ENCODE data around the gene RIMKLA. TPM values are rescaled to one million over a fixed set of nuclear protein-coding genes. Genes with fewer than 3 reads are reported as not detected.

Gene RIMKLA
- total and polyA plus RNA-seq, 2 of the 13 experiments (the other 11 are each of a cell fraction or from before 2014, with no cell fraction given): 2.5 to 3.8 TPM

DNA sequence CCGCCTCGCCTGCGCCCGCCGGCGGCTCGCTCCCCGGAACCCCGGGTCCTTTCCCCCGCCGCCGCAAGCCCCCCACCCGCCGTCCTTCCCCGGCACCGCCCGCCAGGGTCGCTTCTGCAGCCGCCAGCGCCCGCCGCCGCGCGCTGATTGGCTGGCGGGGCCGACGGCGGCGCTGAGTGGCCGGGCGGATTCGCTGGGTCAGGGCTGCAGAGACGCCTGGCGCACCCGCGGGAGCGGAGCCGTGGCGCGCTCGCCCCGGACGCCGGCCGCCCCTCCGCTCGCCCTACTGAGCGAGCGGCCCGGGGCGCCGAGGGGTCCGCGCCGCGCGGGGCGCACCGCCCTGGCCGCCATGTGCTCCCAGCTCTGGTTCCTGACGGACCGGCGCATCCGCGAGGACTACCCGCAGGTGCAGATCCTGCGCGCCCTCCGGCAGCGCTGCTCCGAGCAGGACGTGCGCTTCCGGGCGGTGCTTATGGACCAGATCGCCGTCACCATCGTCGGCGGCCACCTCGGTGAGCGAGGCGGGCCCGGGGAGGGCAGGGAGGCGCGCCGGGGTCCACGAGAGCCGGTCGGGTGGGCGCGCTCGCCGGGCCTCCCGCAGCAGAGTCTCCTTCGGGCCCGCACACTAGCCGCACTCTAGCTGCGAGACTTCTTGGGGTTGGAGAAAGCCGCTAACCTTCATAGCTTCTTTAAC is at the start of gene RIMKLA (continued):
- TF ChIP-seq ZNF720 (CRISPR knock-in tag; IDR thresholded peaks at IDR 0.05): no peak
- TF ChIP-seq ZBTB42 (CRISPR knock-in tag; IDR thresholded peaks at IDR 0.05): no peak
- TF ChIP-seq FOXA3 (CRISPR knock-in tag; IDR thresholded peaks at IDR 0.05): no peak
- TF ChIP-seq ATF1 (CRISPR knock-in tag; IDR thresholded peaks at IDR 0.05): no peak
- no peak for TF ChIP-seq ZNF280B (CRISPR knock-in tag; IDR thresholded peaks at IDR 0.05; ENCODE audit: borderline replicate concordance)
- TF ChIP-seq SP5 (CRISPR knock-in tag; IDR thresholded peaks at IDR 0.05; ENCODE audit: borderline replicate concordance, low read depth): no peak
- no peak for TF ChIP-seq TARDBP (CRISPR knock-in tag; IDR thresholded peaks at IDR 0.05)
- TF ChIP-seq STAT5B (CRISPR knock-in tag; IDR thresholded peaks at IDR 0.05): no peak
- no peak for TF ChIP-seq BHLHE40 (IDR thresholded peaks at IDR 0.05; ENCODE audit: low read length)
- no peak for TF ChIP-seq ZNF343 (CRISPR knock-in tag; IDR thresholded peaks at IDR 0.05)
- no peak for TF ChIP-seq YEATS2 (CRISPR knock-in tag; IDR thresholded peaks at IDR 0.05; ENCODE audit: borderline replicate concordance)
- TF ChIP-seq RELA (CRISPR knock-in tag; IDR thresholded peaks at IDR 0.05): no peak
- peak; percentile 66 for TF ChIP-seq ZFX (CRISPR knock-in tag; IDR thresholded peaks at IDR 0.05; ENCODE audit: low read depth)
- TF ChIP-seq ARNT2 (CRISPR knock-in tag; IDR thresholded peaks at IDR 0.05; ENCODE audit: low read depth): peak; percentile 50; the same call in 1 of the 2 replicates
- no peak for TF ChIP-seq MLLT10 (CRISPR knock-in tag; IDR thresholded peaks at IDR 0.05)
- TF ChIP-seq WIZ (CRISPR knock-in tag; IDR thresholded peaks at IDR 0.05): no peak
- TF ChIP-seq SNRNP70 (IDR thresholded peaks at IDR 0.05; ENCODE audit: low read depth, low read length): no peak
- TF ChIP-seq, protein P1, sequence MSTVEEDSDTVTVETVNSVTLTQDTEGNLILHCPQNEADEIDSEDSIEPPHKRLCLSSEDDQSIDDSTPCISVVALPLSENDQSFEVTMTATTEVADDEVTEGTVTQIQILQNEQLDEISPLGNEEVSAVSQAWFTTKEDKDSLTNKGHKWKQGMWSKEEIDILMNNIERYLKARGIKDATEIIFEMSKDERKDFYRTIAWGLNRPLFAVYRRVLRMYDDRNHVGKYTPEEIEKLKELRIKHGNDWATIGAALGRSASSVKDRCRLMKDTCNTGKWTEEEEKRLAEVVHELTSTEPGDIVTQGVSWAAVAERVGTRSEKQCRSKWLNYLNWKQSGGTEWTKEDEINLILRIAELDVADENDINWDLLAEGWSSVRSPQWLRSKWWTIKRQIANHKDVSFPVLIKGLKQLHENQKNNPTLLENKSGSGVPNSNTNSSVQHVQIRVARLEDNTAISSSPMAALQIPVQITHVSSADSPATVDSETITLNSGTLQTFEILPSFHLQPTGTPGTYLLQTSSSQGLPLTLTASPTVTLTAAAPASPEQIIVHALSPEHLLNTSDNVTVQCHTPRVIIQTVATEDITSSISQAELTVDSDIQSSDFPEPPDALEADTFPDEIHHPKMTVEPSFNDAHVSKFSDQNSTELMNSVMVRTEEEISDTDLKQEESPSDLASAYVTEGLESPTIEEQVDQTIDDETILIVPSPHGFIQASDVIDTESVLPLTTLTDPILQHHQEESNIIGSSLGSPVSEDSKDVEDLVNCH (CRISPR knock-in tag; IDR thresholded peaks at IDR 0.05): no peak
- TF ChIP-seq, protein P2, sequence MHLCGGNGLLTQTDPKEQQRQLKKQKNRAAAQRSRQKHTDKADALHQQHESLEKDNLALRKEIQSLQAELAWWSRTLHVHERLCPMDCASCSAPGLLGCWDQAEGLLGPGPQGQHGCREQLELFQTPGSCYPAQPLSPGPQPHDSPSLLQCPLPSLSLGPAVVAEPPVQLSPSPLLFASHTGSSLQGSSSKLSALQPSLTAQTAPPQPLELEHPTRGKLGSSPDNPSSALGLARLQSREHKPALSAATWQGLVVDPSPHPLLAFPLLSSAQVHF (CRISPR knock-in tag; IDR thresholded peaks at IDR 0.05): no peak
- 0 out of 2 replicates have a peak, but pooled peaks have one; percentile 31 for TF ChIP-seq ZNF431 (CRISPR knock-in tag; IDR thresholded peaks at IDR 0.05; ENCODE audit: borderline replicate concordance, low read depth)
- no peak for TF ChIP-seq ONECUT2 (CRISPR knock-in tag; IDR thresholded peaks at IDR 0.05)
- TF ChIP-seq REXO4 (CRISPR knock-in tag; IDR thresholded peaks at IDR 0.05; ENCODE audit: borderline replicate concordance): no peak
- TF ChIP-seq KLF16 (CRISPR knock-in tag; IDR thresholded peaks at IDR 0.05): no peak
- TF ChIP-seq TOE1 (CRISPR knock-in tag; IDR thresholded peaks at IDR 0.05): no peak
- TF ChIP-seq ZNF333 (CRISPR knock-in tag; IDR thresholded peaks at IDR 0.05; ENCODE audit: borderline replicate concordance): no peak
- TF ChIP-seq MATR3 (CRISPR knock-in tag; IDR thresholded peaks at IDR 0.05): no peak
- TF ChIP-seq NRL (CRISPR knock-in tag; IDR thresholded peaks at IDR 0.05; ENCODE audit: borderline replicate concordance): no peak
- no peak for TF ChIP-seq NAIF1 (CRISPR knock-in tag; IDR thresholded peaks at IDR 0.05; ENCODE audit: borderline replicate concordance)

Measured in HepG2 (cell line).